OCI-LY3 (cell line): ENCODE results near the gene WDFY1.

Experiments used
- EZH2phosphoT487 ChIP-seq: fragments of 200-600 bp; shearing (Covaris generic); IDR thresholded peaks from 2 replicates; pipeline ENCODE4 v1.6.1; 2018; ENCODE audit warnings: antibody characterized with exemption, mixed run types, low read depth
- TF ChIP-seq, protein P1 (sequence below): fragments of 200-600, 300-600 bp; sonication (generic); IDR thresholded peaks from 2 replicates; pipeline ENCODE4 v1.5.1; 2014; ENCODE audit warnings: antibody characterized with exemption, low read length, low read depth

DNA sequence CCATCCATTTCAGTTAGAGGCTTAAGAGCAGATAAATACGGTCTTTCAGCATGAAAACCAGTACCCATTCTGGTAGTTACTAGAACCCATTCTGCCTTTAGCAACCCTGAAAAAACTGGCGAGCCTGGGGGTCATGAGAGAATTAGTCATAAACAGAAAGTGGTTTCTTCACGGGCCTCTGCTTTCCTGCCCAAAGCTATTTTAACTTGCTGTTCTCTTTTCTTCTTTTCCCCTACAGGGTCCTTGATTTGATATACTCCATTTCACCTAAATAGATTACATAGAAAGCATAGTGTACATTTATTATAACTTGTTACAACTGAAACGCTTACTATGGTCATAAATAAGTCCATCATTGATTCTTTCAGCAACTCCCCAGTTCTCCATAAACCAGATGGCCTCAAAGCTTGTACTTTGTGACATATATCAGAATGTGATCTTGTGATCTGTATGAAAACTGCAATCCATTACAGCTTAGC, 48.3 kb downstream of the WDFY1 start:
- TF ChIP-seq, protein P1, sequence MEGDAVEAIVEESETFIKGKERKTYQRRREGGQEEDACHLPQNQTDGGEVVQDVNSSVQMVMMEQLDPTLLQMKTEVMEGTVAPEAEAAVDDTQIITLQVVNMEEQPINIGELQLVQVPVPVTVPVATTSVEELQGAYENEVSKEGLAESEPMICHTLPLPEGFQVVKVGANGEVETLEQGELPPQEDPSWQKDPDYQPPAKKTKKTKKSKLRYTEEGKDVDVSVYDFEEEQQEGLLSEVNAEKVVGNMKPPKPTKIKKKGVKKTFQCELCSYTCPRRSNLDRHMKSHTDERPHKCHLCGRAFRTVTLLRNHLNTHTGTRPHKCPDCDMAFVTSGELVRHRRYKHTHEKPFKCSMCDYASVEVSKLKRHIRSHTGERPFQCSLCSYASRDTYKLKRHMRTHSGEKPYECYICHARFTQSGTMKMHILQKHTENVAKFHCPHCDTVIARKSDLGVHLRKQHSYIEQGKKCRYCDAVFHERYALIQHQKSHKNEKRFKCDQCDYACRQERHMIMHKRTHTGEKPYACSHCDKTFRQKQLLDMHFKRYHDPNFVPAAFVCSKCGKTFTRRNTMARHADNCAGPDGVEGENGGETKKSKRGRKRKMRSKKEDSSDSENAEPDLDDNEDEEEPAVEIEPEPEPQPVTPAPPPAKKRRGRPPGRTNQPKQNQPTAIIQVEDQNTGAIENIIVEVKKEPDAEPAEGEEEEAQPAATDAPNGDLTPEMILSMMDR: no peak
- TF ChIP-seq EZH2phosphoT487: peak; percentile 59; the same call in 1 of the 2 replicates
